Rectal smooth muscle tissue (tissue), 1 donor: ENCODE data around the gene SLC38A9.
A peak's percentile ranks its signal among the peaks of the same experiment; 100 is the strongest.

Source experiments
- H3K27ac ChIP-seq: one replicate; pipeline ENCODE4 v1.7.0; 2013; ENCODE audit warnings: low read depth, low read length, inconsistent platforms
- H3K27me3 ChIP-seq: one replicate; pipeline ENCODE4 v1.7.0; 2013; ENCODE audit warnings: low read length; ENCODE audit not compliant: control insufficient read depth, insufficient read depth
- H3K36me3 ChIP-seq: one replicate; pipeline ENCODE4 v1.7.0; 2013; ENCODE audit warnings: low read length; ENCODE audit not compliant: control insufficient read depth, insufficient read depth
- H3K4me1 ChIP-seq: one replicate; pipeline ENCODE4 v1.7.0; 2013; ENCODE audit warnings: low read length; ENCODE audit not compliant: control insufficient read depth, insufficient read depth
- H3K4me3 ChIP-seq: one replicate; pipeline ENCODE4 v1.7.0; 2013; ENCODE audit warnings: low read length
- H3K9ac ChIP-seq: one replicate; pipeline ENCODE4 v1.7.0; 2013; ENCODE audit warnings: low read length

The SLC38A9 gene

GRCh38 chr5:55675119-55675518 lies 37.0 kb downstream of the SLC38A9 start:
- Histone ChIP-seq H3K36me3 (no peaks in the 10 kb centered on the region), H3K4me3 (no peak overlapping the region), H3K27ac (no peak overlapping the region), H3K27me3 (no peaks in the 10 kb centered on the region), H3K4me1 (no peaks in the 10 kb centered on the region), H3K9ac (no peak overlapping the region)

DNA sequence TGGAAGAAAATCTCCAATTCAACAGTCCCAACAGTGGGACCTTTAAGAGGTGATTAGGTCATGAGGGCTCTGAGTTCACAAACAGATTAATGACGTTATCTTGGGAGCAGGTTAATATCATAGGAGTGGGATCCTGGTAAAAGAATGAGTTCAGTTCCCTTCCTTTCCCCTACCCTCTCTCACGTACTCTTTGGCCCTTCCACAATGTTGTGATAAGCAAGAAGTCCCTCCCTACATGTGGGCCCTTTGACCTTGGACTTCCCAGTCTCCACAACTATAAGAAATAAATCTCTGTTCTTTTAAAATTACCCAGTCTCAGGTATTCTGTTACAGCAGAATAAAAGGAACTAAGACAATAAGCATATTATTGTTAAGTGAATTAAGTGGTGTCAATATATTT lies 37.8 kb downstream of the SLC38A9 start:
- Histone ChIP-seq H3K4me3 (no peak overlapping the region), H3K27me3 (no peaks in the 10 kb centered on the region), H3K36me3 (no peaks in the 10 kb centered on the region), H3K9ac (no peak overlapping the region), H3K27ac (no peak overlapping the region), H3K4me1 (peaks cover 2% of the 10 kb centered on the region)

DNA sequence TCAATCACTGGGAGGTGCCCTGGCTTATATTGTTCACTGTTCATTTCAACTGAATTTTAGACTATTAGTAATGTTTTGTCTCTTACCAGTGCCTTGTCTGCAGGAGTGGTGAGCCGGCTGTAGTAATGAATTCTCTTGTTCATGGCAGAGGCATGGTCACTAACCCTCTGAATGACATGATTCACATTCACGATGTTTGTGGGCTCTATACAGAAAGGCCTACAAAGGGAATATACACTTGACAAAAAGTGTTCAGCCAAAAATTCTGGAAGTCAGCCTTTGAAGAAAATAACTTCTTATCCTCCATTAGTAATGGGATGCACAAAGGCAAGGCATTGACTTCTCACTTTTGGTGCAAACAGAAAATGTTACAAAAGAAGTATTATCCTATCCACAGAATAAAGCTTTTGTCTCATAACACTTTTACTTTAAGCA lies 39.6 kb downstream of the SLC38A9 start:
- Histone ChIP-seq H3K4me3 (no peak overlapping the region), H3K27me3 (no peaks in the 10 kb centered on the region), H3K9ac (no peak overlapping the region), H3K4me1 (peaks cover 5% of the 10 kb centered on the region), H3K27ac (peak overlapping the region; percentile 55), H3K36me3 (no peaks in the 10 kb centered on the region)

DNA sequence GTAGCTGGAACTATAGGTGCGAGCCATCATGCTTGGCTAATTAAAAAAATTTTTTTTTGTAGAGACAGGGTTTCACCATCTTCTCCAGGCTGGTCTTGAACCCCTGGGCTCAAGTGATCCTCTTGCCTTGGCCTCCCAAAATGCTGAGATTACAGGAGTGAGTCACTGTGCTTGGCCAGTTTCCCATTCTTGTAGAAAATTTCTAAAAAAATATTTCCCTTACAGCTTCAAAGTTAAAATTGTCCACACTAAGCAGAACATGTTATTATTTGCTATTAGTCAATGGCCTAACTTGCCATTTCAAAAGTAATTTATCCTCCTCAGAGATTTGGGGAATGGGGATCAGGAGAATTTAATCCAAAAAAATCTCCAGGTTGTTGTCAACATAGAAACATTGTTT lies 40.1 kb downstream of the SLC38A9 start:
- Histone ChIP-seq H3K9ac (no peak overlapping the region), H3K4me3 (no peak overlapping the region), H3K27ac (peak overlapping the region; percentile 55), H3K36me3 (no peaks in the 10 kb centered on the region), H3K27me3 (no peaks in the 10 kb centered on the region), H3K4me1 (peaks cover 5% of the 10 kb centered on the region)

DNA sequence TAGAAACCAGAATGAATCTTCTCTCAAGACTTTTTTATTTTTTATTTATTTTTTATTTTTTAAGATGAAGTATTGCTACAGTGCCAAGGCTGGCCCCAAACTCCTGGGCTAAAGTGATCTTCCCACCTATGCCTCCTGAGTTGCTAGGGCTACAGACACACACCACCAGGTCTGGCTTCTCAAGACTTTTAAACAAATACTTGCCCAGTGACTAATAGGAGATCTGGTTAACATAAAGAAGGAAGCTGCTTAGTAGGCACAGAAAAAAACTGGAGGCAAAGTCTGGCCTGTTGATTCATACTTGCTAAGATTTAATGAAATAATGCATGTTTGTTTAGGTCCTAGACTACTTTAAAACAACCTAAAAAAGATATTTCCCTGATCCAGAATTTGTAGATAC lies 43.8 kb downstream of the SLC38A9 start:
- Histone ChIP-seq H3K36me3 (no peaks in the 10 kb centered on the region), H3K27ac (no peak overlapping the region), H3K4me3 (no peak overlapping the region), H3K27me3 (no peaks in the 10 kb centered on the region), H3K9ac (no peak overlapping the region), H3K4me1 (peaks cover 5% of the 10 kb centered on the region)

DNA sequence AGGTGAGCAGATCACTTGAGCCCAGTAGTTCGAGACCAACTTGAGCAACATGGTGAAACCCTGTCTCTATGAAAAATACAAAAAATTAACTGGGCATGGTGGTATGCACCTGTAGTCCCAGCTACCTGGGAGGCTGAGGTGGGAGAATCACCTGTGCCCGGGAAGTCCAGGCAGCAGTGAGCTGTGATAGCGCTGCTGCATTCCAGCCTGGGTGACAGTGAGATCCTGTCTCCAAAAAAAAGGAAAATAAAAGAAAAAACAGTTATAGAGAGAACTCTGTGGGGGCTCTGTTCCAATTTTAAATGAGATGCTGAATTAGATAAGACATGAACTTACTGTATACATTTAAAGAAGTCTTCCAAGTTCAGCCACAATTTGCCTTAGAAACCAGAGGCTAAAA lies 44.2 kb downstream of the SLC38A9 start:
- H3K4me3 ChIP-seq = no peak overlapping the region
- no peaks in the 10 kb centered on the region for H3K36me3 ChIP-seq
- H3K27ac ChIP-seq = no peak overlapping the region
- H3K4me1 ChIP-seq = peaks cover 5% of the 10 kb centered on the region
- H3K27me3 ChIP-seq = no peaks in the 10 kb centered on the region
- no peak overlapping the region for H3K9ac ChIP-seq

DNA sequence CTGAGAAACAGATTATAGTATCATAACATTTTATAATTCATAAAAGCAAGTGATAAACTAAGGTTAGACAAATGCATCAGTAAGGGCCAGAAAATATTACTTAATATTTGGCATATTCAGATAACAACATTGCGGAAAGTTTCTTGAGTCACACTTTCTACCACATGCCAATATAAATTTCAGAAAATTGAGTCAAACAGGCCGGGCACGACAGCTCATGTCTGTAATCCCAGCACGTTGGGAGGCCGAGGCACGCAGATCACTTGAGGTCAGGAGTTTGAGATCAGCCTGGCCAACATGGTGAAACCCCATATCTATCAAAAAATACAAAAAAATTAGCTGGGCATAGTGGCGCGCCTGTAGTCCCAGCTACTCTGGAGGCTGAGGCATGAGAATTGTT lies 47.1 kb downstream of the SLC38A9 start:
- no peak overlapping the region for H3K9ac ChIP-seq
- H3K27me3 ChIP-seq = no peaks in the 10 kb centered on the region
- H3K36me3 ChIP-seq = no peaks in the 10 kb centered on the region
- no peak overlapping the region for H3K4me3 ChIP-seq
- H3K27ac ChIP-seq = no peak overlapping the region
- peaks cover 5% of the 10 kb centered on the region for H3K4me1 ChIP-seq

DNA sequence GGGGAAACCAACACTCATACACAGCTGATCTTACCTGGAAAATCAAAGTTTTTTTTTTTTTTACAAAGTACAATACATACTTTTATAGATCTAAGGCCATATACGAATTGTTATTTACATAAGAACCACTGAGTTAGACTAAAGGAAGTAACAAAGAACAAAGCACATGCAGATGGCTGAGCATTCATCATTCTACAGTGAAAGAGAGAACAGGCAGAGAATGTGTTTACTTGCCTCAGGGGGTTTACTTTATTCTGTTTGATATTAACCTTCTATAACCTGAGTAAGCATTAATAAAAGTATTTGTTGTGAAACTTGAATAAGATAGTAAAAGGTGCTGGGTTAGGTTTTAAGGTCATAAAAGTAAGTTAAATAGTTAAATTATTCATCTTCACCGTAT lies 54.7 kb downstream of the SLC38A9 start:
- H3K27ac ChIP-seq = no peak overlapping the region

DNA sequence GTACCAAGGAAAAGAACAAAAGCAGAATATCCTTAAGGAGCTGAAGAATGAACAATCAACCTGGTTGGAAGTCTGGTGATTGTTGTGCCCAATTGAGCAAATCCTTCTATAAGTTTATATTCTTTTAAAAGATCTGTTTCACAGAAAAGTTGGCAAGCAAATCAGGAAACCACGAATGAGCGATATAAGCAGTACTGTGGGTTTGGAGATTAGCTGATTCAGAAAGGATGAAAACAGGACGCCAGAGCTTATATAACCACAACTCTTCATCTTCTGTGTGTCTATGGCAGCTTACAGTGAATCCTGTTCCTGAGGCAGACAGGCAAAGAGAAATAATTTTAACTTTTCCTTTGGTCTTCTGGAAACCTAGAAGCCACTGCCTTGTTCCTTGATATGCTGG lies 61.7 kb downstream of the SLC38A9 start:
- Histone ChIP-seq H3K27me3 (no peaks in the 10 kb centered on the region), H3K27ac (no peak overlapping the region), H3K36me3 (no peaks in the 10 kb centered on the region)

More for the DNA sequence above, 54.7 kb downstream of the SLC38A9 start:
- H3K4me1 ChIP-seq = no peaks in the 10 kb centered on the region
- H3K27me3 ChIP-seq = no peaks in the 10 kb centered on the region
- H3K9ac ChIP-seq = no peak overlapping the region
- no peak overlapping the region for H3K4me3 ChIP-seq
- H3K36me3 ChIP-seq = no peaks in the 10 kb centered on the region

DNA sequence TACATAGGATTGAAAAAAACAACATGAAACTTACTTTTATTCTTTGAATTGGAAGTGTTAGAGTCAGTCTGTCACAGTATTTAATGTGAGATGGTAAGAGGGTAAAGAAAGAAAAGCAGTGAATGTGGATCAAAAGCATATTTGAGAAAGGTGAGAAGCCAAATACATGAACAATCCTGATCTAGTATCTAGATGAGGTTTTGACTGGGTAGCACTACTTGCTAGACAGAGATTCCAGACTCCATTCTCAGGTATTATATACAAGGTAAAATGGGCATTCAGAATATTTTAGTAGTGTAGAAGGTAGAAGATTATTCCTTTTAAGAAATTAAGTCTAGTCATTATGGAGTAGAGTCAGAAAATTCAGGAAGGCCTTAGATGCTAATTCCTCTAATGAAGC lies 62.2 kb downstream of the SLC38A9 start:
- peaks cover 6% of the 10 kb centered on the region for H3K4me1 ChIP-seq
- H3K27me3 ChIP-seq = no peaks in the 10 kb centered on the region
- no peak overlapping the region for H3K27ac ChIP-seq

More for the DNA sequence above, 61.7 kb downstream of the SLC38A9 start:
- Histone ChIP-seq H3K4me3 (no peak overlapping the region), H3K4me1 (peaks cover 4% of the 10 kb centered on the region), H3K9ac (no peak overlapping the region)

GRCh38 chr5:55645304-55645703 lies 66.8 kb downstream of the SLC38A9 start:
- H3K4me3 ChIP-seq = no peak overlapping the region
- H3K4me1 ChIP-seq = peaks cover 6% of the 10 kb centered on the region
- H3K27ac ChIP-seq = peak overlapping the region; percentile 2
- no peaks in the 10 kb centered on the region for H3K27me3 ChIP-seq
- H3K36me3 ChIP-seq = no peaks in the 10 kb centered on the region
- H3K9ac ChIP-seq = no peak overlapping the region

More for the DNA sequence above, 62.2 kb downstream of the SLC38A9 start:
- Histone ChIP-seq H3K36me3 (no peaks in the 10 kb centered on the region), H3K9ac (no peak overlapping the region), H3K4me3 (no peak overlapping the region)

- Histone ChIP-seq H3K9ac (no peak overlapping the region), H3K4me1 (peaks cover 41% of the 10 kb centered on the region)
Observed at GRCh38 chr5:55638455-55638854, 73.7 kb downstream of the SLC38A9 start.

DNA sequence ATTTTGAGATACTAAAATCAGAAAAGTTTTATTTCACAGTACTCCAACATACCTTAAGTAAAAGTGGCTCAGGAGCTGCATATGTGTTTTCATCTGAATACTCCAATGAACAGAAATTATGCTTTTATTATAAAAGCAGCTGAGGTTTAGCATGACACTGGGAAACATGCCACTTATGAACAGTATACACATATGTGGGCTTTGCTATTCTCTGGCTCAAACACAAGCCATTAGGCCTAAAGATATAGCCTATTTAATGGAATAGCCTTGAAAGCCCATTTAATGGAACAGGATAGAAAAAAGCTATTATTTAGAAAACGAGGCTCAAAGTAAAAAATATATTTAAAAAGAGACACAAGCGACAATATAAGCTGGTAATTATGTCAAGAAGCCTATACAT lies 74.1 kb downstream of the SLC38A9 start:
- H3K9ac ChIP-seq = no peak overlapping the region
- no peaks in the 10 kb centered on the region for H3K27me3 ChIP-seq
- peaks cover 42% of the 10 kb centered on the region for H3K4me1 ChIP-seq
- no peaks in the 10 kb centered on the region for H3K36me3 ChIP-seq
- H3K4me3 ChIP-seq = no peak overlapping the region
- H3K27ac ChIP-seq = peak overlapping the region; percentile 33

More at GRCh38 chr5:55638455-55638854, 73.7 kb downstream of the SLC38A9 start:
- Histone ChIP-seq H3K27ac (peak overlapping the region; percentile 33), H3K36me3 (no peaks in the 10 kb centered on the region), H3K27me3 (no peaks in the 10 kb centered on the region), H3K4me3 (no peak overlapping the region)
